Chondrocyte (in vitro differentiated cells): Measurements from ENCODE around the gene LMOD3. TPM values are rescaled to one million over a fixed set of nuclear protein-coding genes. Genes with fewer than 3 reads are reported as not detected.
A peak's percentile ranks its signal among the peaks of the same experiment; 100 is the strongest.

ENCODE experiments used
- DNase-seq: peaks from one replicate; pipeline ENCODE4 v3.0.0; 2021; ENCODE audit warnings: mixed read lengths, low spot score
- H3K27ac Mint-ChIP-seq: one replicate; pipeline ENCODE4 v1.8.0; 2021; ENCODE audit warnings: mild to moderate bottlenecking, moderate library complexity, mixed read lengths; ENCODE audit not compliant: unreplicated experiment
- H3K27me3 Mint-ChIP-seq: 2 replicates; pipeline ENCODE4 v1.8.0; 2021; ENCODE audit warnings: low read depth, mixed read lengths
- H3K36me3 Mint-ChIP-seq: 2 replicates; pipeline ENCODE4 v1.8.0; 2021; ENCODE audit warnings: low read depth, mixed read lengths
- H3K4me1 Mint-ChIP-seq: 2 replicates; pipeline ENCODE4 v1.8.0; 2021; ENCODE audit warnings: low read depth, mild to moderate bottlenecking, mixed read lengths
- H3K4me3 Mint-ChIP-seq: one replicate; pipeline ENCODE4 v1.8.0; 2021; ENCODE audit warnings: mild to moderate bottlenecking, moderate library complexity, mixed read lengths; ENCODE audit not compliant: unreplicated experiment
- H3K9me3 Mint-ChIP-seq: 2 replicates; pipeline ENCODE4 v1.8.0; 2021; ENCODE audit warnings: low read depth, mixed read lengths
- CTCF ChIP-seq: fragments of 200-600 bp; sonication (generic); IDR thresholded peaks from 2 replicates; pipeline ENCODE4 v1.5.0; 2021; ENCODE audit warnings: antibody characterized with exemption, mild to moderate bottlenecking, moderate library complexity
- total RNA-seq: library from RNA; stranded (reverse); gene quantifications from 3 replicates; pipeline ENCODE4 v1.2.1, GENCODE V29; 2021

LMOD3 gene
- total RNA-seq, 1 donor from 2014 or later: not detected

DNA sequence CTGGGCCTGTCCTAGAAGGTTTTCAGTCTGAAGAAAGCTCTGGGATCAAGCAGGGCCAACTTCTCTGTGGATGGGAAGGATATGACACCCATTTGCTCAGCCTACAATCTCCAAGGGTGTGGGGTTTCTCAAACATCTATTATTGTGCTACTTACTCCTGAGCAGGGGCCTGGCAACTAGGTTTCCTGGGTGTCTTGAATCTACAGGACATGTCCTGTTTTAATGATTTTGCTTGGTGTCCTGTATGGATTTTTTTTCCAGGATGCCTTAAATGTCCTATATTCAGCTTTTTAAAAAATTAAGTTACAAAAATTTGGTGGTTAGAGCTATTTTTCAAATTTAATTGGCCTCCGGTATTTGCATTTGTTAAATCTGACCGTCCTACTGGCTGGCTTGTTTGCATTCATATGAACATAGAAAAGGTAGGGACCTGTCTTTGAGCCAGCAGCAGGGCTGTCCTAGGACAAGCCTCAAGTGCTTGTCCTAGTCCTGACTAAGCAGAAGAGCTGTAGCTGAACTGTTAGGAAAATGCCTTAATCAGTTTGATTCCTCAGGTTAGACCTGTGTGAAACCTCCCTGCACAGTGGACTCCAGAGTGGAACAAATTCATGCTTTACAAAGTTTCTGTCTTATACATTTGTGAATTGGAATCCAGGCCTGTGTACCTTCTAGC, 40.0 kb upstream of the LMOD3 start:
- no peaks in the 10 kb centered on the region for H3K9me3 Mint-ChIP-seq
- no peaks in the 10 kb centered on the region for H3K36me3 Mint-ChIP-seq
- no peak overlapping the region for H3K27ac Mint-ChIP-seq
- DNase-seq: no peak
- no peak overlapping the region for H3K4me3 Mint-ChIP-seq
- no peaks in the 10 kb centered on the region for H3K27me3 Mint-ChIP-seq
- TF ChIP-seq CTCF: no peak
- no peaks in the 10 kb centered on the region for H3K4me1 Mint-ChIP-seq

- Mint-ChIP-seq H3K9me3 (no peaks in the 10 kb centered on the region), H3K27me3 (no peaks in the 10 kb centered on the region), H3K4me3 (no peak overlapping the region), H3K4me1 (no peaks in the 10 kb centered on the region), H3K36me3 (no peaks in the 10 kb centered on the region), H3K27ac (no peak overlapping the region)
- TF ChIP-seq CTCF: peak; percentile 98
- DNase-seq: no peak
These were observed 39.4 kb upstream of the LMOD3 start for GRCh38 chr3:69161587-69162307.

DNA sequence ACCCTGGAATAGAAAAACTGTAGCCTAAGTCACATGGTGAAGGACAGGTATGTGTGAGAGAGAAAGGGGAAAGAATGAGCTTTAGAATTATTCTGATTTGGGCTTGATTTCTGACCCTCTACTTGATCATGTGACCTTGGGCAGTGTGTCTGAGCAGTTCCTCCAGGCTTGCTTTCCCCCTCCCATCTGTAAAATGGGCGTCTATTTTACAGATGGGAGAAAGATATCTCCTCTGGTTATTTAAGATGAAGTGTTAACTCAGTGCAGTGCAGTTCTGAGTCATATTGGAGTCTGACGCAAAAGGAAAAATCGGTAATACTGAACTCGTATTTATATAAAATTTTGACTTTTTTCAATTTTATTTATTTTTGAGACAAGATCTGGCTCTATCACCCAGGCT, 38.1 kb upstream of the LMOD3 start:
- no peaks in the 10 kb centered on the region for H3K36me3 Mint-ChIP-seq
- no peaks in the 10 kb centered on the region for H3K27me3 Mint-ChIP-seq
- no peak overlapping the region for H3K4me3 Mint-ChIP-seq
- DNase-seq: no peak
- no peak for TF ChIP-seq CTCF
- no peak overlapping the region for H3K27ac Mint-ChIP-seq
- H3K4me1 Mint-ChIP-seq: no peaks in the 10 kb centered on the region
- H3K9me3 Mint-ChIP-seq: no peaks in the 10 kb centered on the region

- Mint-ChIP-seq H3K4me1 (no peaks in the 10 kb centered on the region), H3K4me3 (no peak overlapping the region), H3K27me3 (no peaks in the 10 kb centered on the region), H3K27ac (no peak overlapping the region), H3K9me3 (no peaks in the 10 kb centered on the region), H3K36me3 (no peaks in the 10 kb centered on the region)
- no peak for DNase-seq
- no peak for TF ChIP-seq CTCF
These were observed 37.7 kb upstream of the LMOD3 start for GRCh38 chr3:69160107-69160506.

- no peaks in the 10 kb centered on the region for H3K4me1 Mint-ChIP-seq
- H3K27me3 Mint-ChIP-seq: peaks cover 12% of the 10 kb centered on the region
- H3K4me3 Mint-ChIP-seq: no peak overlapping the region
- no peak for TF ChIP-seq CTCF
- no peak overlapping the region for H3K27ac Mint-ChIP-seq
- DNase-seq: no peak
- no peaks in the 10 kb centered on the region for H3K36me3 Mint-ChIP-seq
- no peaks in the 10 kb centered on the region for H3K9me3 Mint-ChIP-seq
These were observed 27.2 kb upstream of the LMOD3 start for GRCh38 chr3:69149586-69149985.
